GM21737 (cell line): ENCODE data around the gene SPATC1L.
"Not testable (repeated sequence)": the region's sequence is repeated elsewhere in the genome, so short reads cannot be mapped to it uniquely, and the experiment has no call there.

Experiments
- ATAC-seq: cut with Tn5 transposase; IDR thresholded peaks from one replicate; pipeline ENCODE4 v1.9.1; 2021; ENCODE audit warnings: mild to moderate bottlenecking, moderate library complexity; ENCODE audit not compliant: unreplicated experiment

The SPATC1L gene

GRCh38 chr21:46151989-46152926 is 32.0 kb downstream of the SPATC1L start:
- ATAC-seq: no peak

DNA sequence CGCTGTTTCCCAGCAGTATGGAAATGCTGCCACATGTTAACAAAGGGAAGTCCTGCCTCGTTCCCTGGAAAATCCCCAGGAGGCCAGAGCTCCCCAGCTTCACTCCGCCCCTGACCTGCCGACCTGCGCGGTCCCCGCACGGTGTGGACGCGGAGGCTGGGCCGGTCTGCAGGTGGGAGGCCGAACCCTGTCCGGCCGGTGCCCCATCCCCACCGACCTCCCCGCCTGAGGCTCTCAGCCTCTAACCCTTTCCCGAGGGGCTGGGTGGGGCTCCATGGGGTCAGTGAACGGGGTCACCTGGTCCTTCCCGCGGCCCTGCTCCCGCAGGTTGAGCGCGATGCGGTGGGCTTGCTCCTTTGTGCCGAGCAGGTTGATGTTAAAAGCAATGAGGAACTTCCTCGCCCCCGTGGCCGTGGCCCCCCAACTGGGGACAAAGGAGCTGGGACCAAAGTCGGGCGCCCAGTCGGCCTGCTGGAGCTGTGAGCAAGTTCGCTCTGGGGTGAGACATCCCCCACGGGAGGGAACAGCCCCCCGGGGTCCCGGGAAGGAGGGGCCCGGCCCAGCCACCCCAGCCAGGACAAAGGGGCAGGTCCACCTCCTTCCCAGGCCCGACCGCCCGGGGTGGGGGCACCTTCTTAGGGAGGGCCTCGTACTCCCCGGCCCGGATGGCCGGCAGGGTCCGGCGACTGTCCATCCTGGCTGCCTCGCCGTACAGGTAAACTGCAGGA is 32.8 kb downstream of the SPATC1L start:
- no peak for ATAC-seq

GRCh38 chr21:46150491-46151121 is 33.7 kb downstream of the SPATC1L start:
- no peak for ATAC-seq

DNA sequence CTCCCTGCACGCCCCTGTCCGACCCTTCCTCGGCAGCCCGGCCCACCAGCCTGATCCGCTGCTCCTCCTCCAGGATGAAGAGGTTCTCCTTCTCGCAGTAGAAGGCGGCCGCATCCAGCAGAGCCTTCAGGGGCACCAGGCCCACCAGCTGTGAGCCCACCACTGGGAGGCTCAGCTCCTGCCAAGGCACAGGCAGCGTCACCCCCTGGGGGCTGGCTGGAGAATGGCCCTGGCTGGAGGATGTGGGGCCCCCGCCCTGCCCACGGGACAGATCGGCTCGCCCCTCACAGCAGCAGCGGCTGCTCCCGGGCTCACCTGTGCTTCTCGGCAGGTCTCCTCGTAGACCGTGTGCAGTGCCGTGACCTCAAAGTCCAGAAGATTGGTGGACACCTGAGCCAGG is 34.2 kb downstream of the SPATC1L start:
- ATAC-seq: no peak

DNA sequence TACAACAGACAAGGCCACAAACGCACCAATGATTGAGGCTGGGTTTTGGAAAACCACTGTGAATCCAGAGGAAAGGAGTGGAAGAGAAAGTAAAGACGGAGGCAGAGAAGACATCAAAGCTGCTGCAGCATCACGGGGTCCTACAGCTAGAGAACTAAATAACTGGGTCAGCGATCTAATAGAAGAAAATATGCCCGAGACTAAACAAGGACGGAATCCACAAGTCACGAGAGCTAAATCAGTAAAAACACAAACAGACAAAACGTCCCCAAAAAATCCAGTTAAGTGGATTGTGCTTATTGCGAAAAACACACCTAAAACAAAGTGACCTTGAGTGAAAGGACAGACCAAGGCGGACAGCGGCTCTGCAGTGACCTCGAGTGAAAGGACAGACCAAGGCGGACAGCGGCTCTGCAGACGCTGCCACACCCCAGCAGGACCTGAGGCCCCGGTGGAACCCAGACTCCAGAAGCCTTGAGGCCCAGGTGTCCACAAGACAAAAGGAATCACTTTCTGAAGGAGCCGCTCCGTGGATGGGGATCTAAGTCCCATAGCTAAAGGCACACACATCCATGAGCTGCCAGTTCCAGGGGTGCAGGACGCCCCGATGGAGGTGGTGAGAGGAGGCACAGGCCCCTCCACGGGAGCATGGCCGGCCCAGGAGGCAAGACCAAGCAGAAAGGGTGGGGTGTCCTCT is 34.9 kb downstream of the SPATC1L start:
- no peak for ATAC-seq

GRCh38 chr21:46148106-46148505 is 36.2 kb downstream of the SPATC1L start:
- no peak for ATAC-seq

DNA sequence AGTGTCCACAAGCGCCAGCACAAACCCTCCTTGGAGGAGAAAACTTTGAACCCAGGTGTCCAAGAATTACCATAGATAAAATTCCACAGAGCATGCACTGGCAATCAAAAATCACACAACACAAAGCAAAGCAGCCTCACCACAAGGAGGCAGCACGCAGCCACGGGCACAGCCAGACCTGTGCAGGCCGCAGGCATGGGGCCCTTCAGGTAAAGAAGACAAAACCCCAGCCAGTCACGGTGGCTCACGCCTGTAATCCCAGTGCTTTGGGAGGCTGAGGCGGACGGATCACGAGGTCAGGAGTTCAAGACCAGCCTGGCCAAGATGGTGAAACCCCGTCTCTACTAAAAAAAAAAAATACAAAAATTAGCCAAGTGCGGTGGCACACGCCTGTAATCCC is 36.8 kb downstream of the SPATC1L start:
- not testable (repeated sequence) for ATAC-seq

- ATAC-seq: no peak
Observed at GRCh38 chr21:46146856-46147255, 37.4 kb downstream of the SPATC1L start.

- no peak for ATAC-seq
Observed at GRCh38 chr21:46145840-46146691, 38.2 kb downstream of the SPATC1L start.

DNA sequence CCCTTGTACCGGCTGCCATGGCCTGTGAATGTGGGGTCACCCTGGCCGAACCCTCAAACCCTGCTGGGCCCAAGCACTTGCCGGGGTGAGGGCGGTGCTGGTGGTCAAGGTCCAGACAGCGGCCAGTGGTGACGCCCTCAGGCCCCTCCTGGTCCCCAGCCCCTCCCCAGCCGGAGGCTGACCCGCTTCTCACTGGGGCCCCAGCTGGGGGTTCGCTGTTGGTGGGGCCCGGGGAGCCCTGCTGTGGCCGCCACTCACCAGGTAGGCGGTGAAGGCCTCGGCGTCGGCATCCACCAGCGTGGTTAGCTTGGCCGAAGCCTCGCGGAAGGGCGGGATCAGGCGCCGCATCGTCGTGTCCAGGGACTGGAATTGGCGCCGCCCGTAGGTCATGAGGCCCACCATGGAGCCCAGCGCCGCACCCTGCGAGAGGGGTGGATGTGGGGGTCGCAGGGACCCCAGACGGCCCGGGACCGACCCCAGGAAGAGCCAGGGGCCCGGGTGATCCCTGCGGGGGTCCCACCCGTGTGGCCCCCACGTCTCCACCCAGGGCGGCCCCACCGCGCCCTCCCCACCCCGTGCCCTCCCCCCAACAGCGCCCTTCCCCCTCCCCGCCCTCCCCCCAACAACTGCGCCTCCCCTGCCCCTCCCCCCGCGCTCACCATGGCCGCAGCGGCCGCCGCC is 39.0 kb downstream of the SPATC1L start:
- no peak for ATAC-seq

DNA sequence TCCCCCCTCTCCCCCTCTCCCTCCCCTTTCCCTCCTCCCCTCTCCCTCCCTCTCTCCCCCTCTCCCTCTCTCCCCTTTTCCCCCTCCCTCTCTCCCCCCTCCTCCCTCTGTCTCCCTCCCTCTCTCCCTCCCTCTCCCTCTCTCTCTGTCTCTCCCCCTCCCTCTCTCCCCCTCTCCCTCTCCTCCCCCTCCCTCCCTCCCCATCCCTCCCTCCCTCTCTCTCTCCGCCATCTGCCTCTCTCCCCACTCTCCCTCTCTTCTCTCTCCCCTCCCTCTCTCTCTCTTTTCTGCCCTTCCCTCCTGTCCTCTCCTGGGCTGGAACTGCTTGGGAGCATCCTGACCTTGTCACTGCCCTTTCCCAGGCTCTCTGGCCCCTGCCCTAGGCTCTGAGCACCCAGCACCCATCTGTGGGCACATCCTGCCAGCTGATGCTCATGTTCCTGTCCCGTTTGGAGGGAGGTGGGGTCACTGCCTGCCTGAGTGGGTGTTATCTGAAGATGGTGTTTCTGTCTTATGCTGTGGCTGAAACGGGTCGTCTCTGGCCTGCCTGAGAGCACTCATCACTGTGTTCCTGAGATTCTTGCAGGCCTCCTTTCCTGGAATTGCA is 39.7 kb downstream of the SPATC1L start:
- ATAC-seq: no peak

- no peak for ATAC-seq
Observed at GRCh38 chr21:46142582-46143473, 41.4 kb downstream of the SPATC1L start.

DNA sequence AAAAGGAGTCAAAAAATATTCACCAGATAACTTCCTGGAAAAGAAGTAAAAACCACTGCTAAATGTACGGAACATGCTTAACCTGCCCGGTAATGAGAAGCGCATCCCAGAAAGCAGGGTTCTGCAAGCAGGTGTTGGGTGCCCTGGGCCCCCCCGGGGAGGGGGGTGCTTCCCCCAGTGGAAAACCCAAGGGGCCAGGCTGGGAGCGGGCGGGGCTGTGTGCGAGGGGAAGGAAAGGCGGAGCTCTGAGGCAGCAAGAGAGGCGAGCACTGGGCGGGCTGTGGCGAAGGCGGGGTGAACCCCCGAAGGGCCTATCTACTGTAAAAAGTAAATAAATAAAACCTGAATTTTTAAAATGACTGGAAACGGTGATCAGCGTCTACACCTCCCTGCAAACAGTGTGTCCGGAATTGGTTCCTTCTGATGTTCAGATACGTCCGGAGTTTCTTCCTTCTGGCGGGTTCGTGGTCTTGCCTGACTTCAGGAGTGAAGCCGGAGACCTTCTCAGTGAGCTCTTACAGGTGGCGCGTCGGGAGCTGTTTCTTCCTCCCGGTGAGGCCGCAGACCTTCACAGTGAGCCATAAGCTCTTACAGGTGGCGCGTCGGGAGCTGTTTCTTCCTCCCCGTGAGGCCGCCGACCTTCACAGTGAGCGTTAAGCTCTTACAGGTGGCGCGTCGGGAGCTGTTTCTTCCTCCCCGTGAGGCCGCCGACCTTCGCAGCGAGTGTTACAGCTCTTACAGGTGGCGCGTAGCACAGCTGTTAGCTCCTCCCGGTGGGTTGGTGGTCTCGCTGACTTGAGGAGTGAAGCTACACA is 42.3 kb downstream of the SPATC1L start:
- no peak for ATAC-seq

- ATAC-seq: not testable (repeated sequence)
Observed at GRCh38 chr21:46140352-46141003, 43.8 kb downstream of the SPATC1L start.

GRCh38 chr21:46139686-46140085 is 44.6 kb downstream of the SPATC1L start:
- no peak for ATAC-seq

DNA sequence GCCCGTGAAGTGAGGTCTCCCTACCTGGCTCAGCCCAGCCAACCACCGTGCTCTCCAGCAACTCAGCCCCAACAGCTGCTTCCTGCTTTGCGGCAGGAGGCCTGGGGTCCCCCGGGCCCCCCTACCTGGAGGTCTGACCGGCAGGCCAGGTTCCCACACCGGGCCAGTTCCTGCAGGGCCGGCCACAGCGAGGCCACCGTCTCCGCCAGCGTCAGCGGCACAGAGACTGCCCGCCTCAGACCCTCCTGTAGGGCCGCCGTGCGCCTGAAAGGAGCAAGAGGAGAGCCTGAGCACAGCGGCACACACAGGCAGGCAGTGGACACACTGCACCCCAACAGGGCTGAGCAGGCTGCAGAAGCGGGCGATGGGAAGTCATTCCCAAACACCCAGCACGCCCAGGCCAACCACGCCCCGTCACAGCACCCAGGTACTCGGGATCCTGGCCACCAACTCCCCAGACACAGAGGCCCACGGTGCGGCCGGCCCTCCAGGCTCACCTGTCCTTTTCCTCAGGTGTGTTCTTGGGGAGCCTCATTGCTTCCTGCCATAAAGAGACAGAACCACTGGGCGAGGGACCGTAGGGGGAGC is 45.8 kb downstream of the SPATC1L start:
- no peak for ATAC-seq
